Uterus (tissue), 4 donors: Measurements from ENCODE around the gene MRPS18C. TPM values are rescaled to one million over a fixed set of nuclear protein-coding genes. Genes with fewer than 3 reads are reported as not detected.
"Not testable (repeated sequence)": the region's sequence is repeated elsewhere in the genome, so short reads cannot be mapped to it uniquely, and the experiment has no call there.

Experiments used
- DNase-seq, 2 donors: peaks; one replicate each; pipeline ENCODE4 v3.0.0-alpha.2; 2019 to 2020
- H3K27ac ChIP-seq, 2 donors: fragments of 200-600 bp; sonication (generic); 1 replicate in 1 of 2; 2 replicates in 1 of 2; pipeline ENCODE4 v1.5.1; 2016 to 2018
- H3K27me3 ChIP-seq, 2 donors: fragments of 200-600 bp; sonication (generic); one replicate each; pipeline ENCODE4 v1.5.1; 2018 to 2019; ENCODE audit warnings: control low read depth in 1 of 2
- H3K36me3 ChIP-seq, 2 donors: fragments of 200-600 bp; sonication (generic); one replicate each; pipeline ENCODE4 v1.5.1; 2019; ENCODE audit warnings: control low read depth in 1 of 2
- H3K4me1 ChIP-seq, 2 donors: fragments of 200-600 bp; sonication (generic); one replicate each; pipeline ENCODE4 v1.5.1; 2018 to 2019; ENCODE audit warnings: control low read depth in 1 of 2
- H3K4me3 ChIP-seq, 2 donors: fragments of 200-600 bp; sonication (generic); 1 replicate in 1 of 2; 2 replicates in 1 of 2; pipeline ENCODE4 v1.5.1; 2018 to 2019; ENCODE audit warnings: mild to moderate bottlenecking in 1 of 2
- H3K9me3 ChIP-seq, 2 donors: fragments of 200-600 bp; sonication (generic); one replicate each; pipeline ENCODE4 v1.5.1; 2019; ENCODE audit warnings: control low read depth in 1 of 2
- POLR2A ChIP-seq, 2 donors: fragments of 450-650 bp; IDR thresholded peaks; one replicate each; pipeline ENCODE4 v1.6.1; 2016; ENCODE audit warnings: antibody characterized with exemption in 2 of 2, mild to moderate bottlenecking in 1 of 2, moderate library complexity in 1 of 2
- intact Hi-C: fragments of 100-400 bp; cut with DNase I; formaldehyde crosslinking; loops from one replicate; pipeline ENCODE4 v1.15.1; 2023; ENCODE audit warnings: low total_unique reads
- total RNA-seq, 4 donors: library from RNA; depleted of rRNA in 3 of 4; stranded (reverse); fragments of >200 nt in 3 of 4; gene quantifications; one replicate each; pipeline versions ENCODE4 v1.1.0 to v1.2.4, GENCODE V29; 2014 to 2023
- TF ChIP-seq, protein P1 (sequence below), 4 experiments: fragments of 200-600 bp in 2 of 4; fragments of 450-650 bp in 2 of 4; sonication (generic) in 2 of 4; IDR thresholded peaks; one replicate each; pipeline ENCODE4 v1.5.1; 2016 to 2019; ENCODE audit warnings: antibody characterized with exemption in 4 of 4, mild to moderate bottlenecking in 2 of 4, moderate library complexity in 1 of 4
- donor health status: DM: yes; HTN: yes; CAD: no.

MRPS18C gene
- total RNA-seq, 4 donors from 2014 or later: 7.7 to 55.5 (median 16.8) TPM

GRCh38 chr4:83484500-83485461 lies 28.9 kb downstream of the MRPS18C start, which contains the start of gene ABRAXAS1:
Gene ABRAXAS1, minus strand, starts transcription at chr4:83485100. Its CDS starts 28 bp downstream, at chr4:83485072.
- H3K9me3 ChIP-seq: no peaks in the 10 kb centered on the region
- intact Hi-C loops: no loop called here
- H3K27ac ChIP-seq: peak within 1 kb of the TSS; percentile 87 to 91
- H3K4me3 ChIP-seq: peak within 1 kb of the TSS; percentile 63 to 78
- peak; percentile 94 for DNase-seq
- H3K4me1 ChIP-seq: no peaks in the 10 kb centered on the region
- TF ChIP-seq, protein P1, sequence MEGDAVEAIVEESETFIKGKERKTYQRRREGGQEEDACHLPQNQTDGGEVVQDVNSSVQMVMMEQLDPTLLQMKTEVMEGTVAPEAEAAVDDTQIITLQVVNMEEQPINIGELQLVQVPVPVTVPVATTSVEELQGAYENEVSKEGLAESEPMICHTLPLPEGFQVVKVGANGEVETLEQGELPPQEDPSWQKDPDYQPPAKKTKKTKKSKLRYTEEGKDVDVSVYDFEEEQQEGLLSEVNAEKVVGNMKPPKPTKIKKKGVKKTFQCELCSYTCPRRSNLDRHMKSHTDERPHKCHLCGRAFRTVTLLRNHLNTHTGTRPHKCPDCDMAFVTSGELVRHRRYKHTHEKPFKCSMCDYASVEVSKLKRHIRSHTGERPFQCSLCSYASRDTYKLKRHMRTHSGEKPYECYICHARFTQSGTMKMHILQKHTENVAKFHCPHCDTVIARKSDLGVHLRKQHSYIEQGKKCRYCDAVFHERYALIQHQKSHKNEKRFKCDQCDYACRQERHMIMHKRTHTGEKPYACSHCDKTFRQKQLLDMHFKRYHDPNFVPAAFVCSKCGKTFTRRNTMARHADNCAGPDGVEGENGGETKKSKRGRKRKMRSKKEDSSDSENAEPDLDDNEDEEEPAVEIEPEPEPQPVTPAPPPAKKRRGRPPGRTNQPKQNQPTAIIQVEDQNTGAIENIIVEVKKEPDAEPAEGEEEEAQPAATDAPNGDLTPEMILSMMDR (IDR thresholded peaks at IDR 0.05): peak in 1 of 4 experiments; percentile 10
- peak; percentile 94 to 97 for TF ChIP-seq POLR2A (IDR thresholded peaks at IDR 0.05)
- H3K27me3 ChIP-seq: no peaks in the 10 kb centered on the region
- H3K36me3 ChIP-seq: no peaks in the 10 kb centered on the region

- H3K9me3 ChIP-seq: no peaks in the 10 kb centered on the region
- no peaks in the 10 kb centered on the region for H3K27me3 ChIP-seq
- H3K36me3 ChIP-seq: no peaks in the 10 kb centered on the region
- no peak overlapping the region for H3K4me3 ChIP-seq
- TF ChIP-seq POLR2A (IDR thresholded peaks at IDR 0.05): no peak
- TF ChIP-seq, protein P1 (IDR thresholded peaks at IDR 0.05): no peak
- H3K4me1 ChIP-seq: no peaks in the 10 kb centered on the region
- peak overlapping the region in 1 of 2 donors; percentile 91 for H3K27ac ChIP-seq
- DNase-seq: no peak
- intact Hi-C loops: no loop called here
Observed at GRCh38 chr4:83486457-83487129, 30.7 kb downstream of the MRPS18C start.

- no peaks in the 10 kb centered on the region for H3K9me3 ChIP-seq
- H3K27ac ChIP-seq: no peak overlapping the region
- DNase-seq: no peak
- H3K4me1 ChIP-seq: no peaks in the 10 kb centered on the region
- H3K27me3 ChIP-seq: no peaks in the 10 kb centered on the region
- no peak for TF ChIP-seq POLR2A (IDR thresholded peaks at IDR 0.05)
- TF ChIP-seq, protein P1 (IDR thresholded peaks at IDR 0.05): no peak
- no peaks in the 10 kb centered on the region for H3K36me3 ChIP-seq
- no peak overlapping the region for H3K4me3 ChIP-seq
- intact Hi-C loops: no loop called here
Observed at GRCh38 chr4:83489711-83490326, 34.0 kb downstream of the MRPS18C start.

DNA sequence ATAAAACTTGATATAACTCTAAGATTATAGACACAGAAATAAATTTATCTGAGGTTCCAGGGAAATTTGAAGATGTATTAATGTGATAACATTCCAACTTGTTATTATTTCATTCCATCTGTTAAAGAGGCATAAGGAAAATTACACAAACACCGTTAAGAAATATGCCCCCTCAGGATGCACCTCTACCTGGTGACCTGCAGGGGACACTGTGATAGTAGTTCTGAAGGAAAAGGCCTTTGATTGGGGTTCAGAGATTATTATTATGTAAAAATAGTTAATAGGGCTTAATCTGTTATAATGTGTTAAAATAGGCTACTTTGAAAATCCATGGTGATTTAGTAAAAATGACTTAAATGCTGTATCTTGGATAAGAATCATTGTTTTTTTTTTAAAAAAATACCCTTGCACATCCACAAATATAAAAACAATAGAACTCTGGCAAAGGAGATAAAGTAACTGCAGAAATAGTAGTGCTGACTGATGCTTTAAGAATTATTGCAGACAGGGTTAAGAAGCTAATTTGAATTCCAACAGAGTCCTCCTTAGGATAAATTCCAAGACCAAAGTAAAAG lies 35.1 kb downstream of the MRPS18C start:
- H3K4me1 ChIP-seq: no peaks in the 10 kb centered on the region
- DNase-seq: no peak
- no peak overlapping the region for H3K4me3 ChIP-seq
- H3K27ac ChIP-seq: no peak overlapping the region
- H3K9me3 ChIP-seq: no peaks in the 10 kb centered on the region
- H3K36me3 ChIP-seq: no peaks in the 10 kb centered on the region
- TF ChIP-seq, protein P1 (IDR thresholded peaks at IDR 0.05): peak; percentile 38 to 57 (median 41)
- no peak for TF ChIP-seq POLR2A (IDR thresholded peaks at IDR 0.05)
- no peaks in the 10 kb centered on the region for H3K27me3 ChIP-seq
- intact Hi-C loops: no loop called here

GRCh38 chr4:83496085-83496917 lies 40.4 kb downstream of the MRPS18C start:
- H3K27ac ChIP-seq, H3K9me3 ChIP-seq, H3K4me3 ChIP-seq, DNase-seq, H3K4me1 ChIP-seq, H3K27me3 ChIP-seq, H3K36me3 ChIP-seq, intact Hi-C loops: not testable (repeated sequence)
